Measurements from ENCODE around the gene PPIL3. TPM values are rescaled to one million over a fixed set of nuclear protein-coding genes. Genes with fewer than 3 reads are reported as not detected.

Gene PPIL3
- total RNA-seq, 1 experiment from 2014 or later = 12.2 TPM

- Histone ChIP-seq H3K4me1 (ENCODE audit: control insufficient read depth, insufficient read depth, low read length) (no peaks in the 10 kb centered on the region), H3K9me3 (ENCODE audit: control insufficient read depth, insufficient read depth, low read depth, low read length) (no peaks in the 10 kb centered on the region), H3K27me3 (ENCODE audit: control insufficient read depth, insufficient read depth, low read length) (no peaks in the 10 kb centered on the region), H3K27ac (ENCODE audit: low read length) (no peak overlapping the region), H3K36me3 (ENCODE audit: control insufficient read depth, insufficient read depth, low read length) (no peaks in the 10 kb centered on the region; the same call in 1 of the 2 replicates), H3K4me3 (ENCODE audit: low read depth in 2 of 2, low read length in 2 of 2) (no peak overlapping the region)
- DNase-seq (ENCODE audit: low read depth, low spot score) (no peak), ATAC-seq (no peak)
- in situ Hi-C loops (cut with HindIII; ENCODE audit: low pct_unique_long_range_greater_than_20kb, low sequenced_read_pairs) = no loop called here
- ChIA-PET CTCF (no interaction called here), POLR2A (interaction anchor here (0.5 kb wide), 1 partner anchor 66 kb away, joined by 7 read pairs; no protein-coding TSS in a partner anchor)
- TF ChIP-seq REST (IDR thresholded peaks at IDR 0.05; ENCODE audit: insufficient read depth in 1 of 2, low read depth in 2 of 2, low read length in 1 of 2) (no peak), POLR2AphosphoS5 (IDR thresholded peaks at IDR 0.05; ENCODE audit: low read depth, low read length) (no peak), SIN3A (IDR thresholded peaks at IDR 0.05; ENCODE audit: borderline replicate concordance, insufficient read depth, low read depth, low read length) (no peak), TCF7L2 (IDR thresholded peaks at IDR 0.05; ENCODE audit: low read depth, low read length) (no peak)
- TF ChIP-seq, protein P1, sequence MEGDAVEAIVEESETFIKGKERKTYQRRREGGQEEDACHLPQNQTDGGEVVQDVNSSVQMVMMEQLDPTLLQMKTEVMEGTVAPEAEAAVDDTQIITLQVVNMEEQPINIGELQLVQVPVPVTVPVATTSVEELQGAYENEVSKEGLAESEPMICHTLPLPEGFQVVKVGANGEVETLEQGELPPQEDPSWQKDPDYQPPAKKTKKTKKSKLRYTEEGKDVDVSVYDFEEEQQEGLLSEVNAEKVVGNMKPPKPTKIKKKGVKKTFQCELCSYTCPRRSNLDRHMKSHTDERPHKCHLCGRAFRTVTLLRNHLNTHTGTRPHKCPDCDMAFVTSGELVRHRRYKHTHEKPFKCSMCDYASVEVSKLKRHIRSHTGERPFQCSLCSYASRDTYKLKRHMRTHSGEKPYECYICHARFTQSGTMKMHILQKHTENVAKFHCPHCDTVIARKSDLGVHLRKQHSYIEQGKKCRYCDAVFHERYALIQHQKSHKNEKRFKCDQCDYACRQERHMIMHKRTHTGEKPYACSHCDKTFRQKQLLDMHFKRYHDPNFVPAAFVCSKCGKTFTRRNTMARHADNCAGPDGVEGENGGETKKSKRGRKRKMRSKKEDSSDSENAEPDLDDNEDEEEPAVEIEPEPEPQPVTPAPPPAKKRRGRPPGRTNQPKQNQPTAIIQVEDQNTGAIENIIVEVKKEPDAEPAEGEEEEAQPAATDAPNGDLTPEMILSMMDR (IDR thresholded peaks at IDR 0.05) = no peak
- intact Hi-C loops (cut with micrococcal nuclease; ENCODE audit: unreplicated experiment) = no loop called here
- no TSS peak for BruUV-seq (replicated peaks)
Measured at GRCh38 chr2:200877443-200877842, 11.4 kb downstream of the PPIL3 start.

DNA sequence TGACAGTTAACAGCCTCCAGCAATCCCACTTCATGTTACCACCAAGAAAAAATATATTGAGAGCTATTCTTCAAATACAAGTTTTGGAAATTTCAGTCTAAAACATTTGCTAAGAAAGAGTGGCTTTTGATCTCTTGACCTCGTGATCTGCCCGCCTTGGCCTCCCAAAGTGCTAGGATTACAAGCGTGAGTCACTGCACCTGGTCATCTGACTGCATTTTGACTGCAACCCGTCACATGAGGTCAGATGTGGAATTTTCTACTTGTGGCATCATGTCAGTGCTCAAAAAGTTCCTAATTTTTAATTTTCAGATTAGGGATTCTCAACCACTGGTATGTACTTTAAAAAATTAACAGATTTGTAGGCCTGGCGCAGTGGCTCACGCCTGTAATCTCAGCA is 15.3 kb downstream of the PPIL3 start:
- ATAC-seq (no peak), DNase-seq (ENCODE audit: low read depth, low spot score) (no peak)
- no peaks in the 10 kb centered on the region for H3K4me1 ChIP-seq (ENCODE audit: control insufficient read depth, insufficient read depth, low read length)
- CTCF ChIA-PET = no interaction called here
- no TSS peak for BruUV-seq (replicated peaks)
- no peaks in the 10 kb centered on the region for H3K27me3 ChIP-seq (ENCODE audit: control insufficient read depth, insufficient read depth, low read length)
- in situ Hi-C loops (cut with HindIII; ENCODE audit: low pct_unique_long_range_greater_than_20kb, low sequenced_read_pairs) (no loop called here), intact Hi-C loops (cut with micrococcal nuclease; ENCODE audit: unreplicated experiment) (no loop called here)
- no peak overlapping the region for H3K4me3 ChIP-seq (ENCODE audit: low read depth in 2 of 2, low read length in 2 of 2)
- no peaks in the 10 kb centered on the region for H3K9me3 ChIP-seq (ENCODE audit: control insufficient read depth, insufficient read depth, low read depth, low read length)
- H3K36me3 ChIP-seq (ENCODE audit: control insufficient read depth, insufficient read depth, low read length) = no peaks in the 10 kb centered on the region
- no peak overlapping the region for H3K27ac ChIP-seq (ENCODE audit: low read length)
- TF ChIP-seq, protein P1 (IDR thresholded peaks at IDR 0.05) = no peak
- TF ChIP-seq REST (IDR thresholded peaks at IDR 0.05; ENCODE audit: insufficient read depth in 1 of 2, low read depth in 2 of 2, low read length in 1 of 2) (no peak), POLR2AphosphoS5 (IDR thresholded peaks at IDR 0.05; ENCODE audit: low read depth, low read length) (no peak), SIN3A (IDR thresholded peaks at IDR 0.05; ENCODE audit: borderline replicate concordance, insufficient read depth, low read depth, low read length) (no peak), TCF7L2 (IDR thresholded peaks at IDR 0.05; ENCODE audit: low read depth, low read length) (no peak)
- POLR2A ChIA-PET = no interaction called here
